ENCODE data around the gene ROBO1. TPM values are rescaled to one million over a fixed set of nuclear protein-coding genes. Genes with fewer than 3 reads are reported as not detected.

Gene ROBO1
- total RNA-seq, 1 donor from 2014 or later, result 182 TPM

DNA sequence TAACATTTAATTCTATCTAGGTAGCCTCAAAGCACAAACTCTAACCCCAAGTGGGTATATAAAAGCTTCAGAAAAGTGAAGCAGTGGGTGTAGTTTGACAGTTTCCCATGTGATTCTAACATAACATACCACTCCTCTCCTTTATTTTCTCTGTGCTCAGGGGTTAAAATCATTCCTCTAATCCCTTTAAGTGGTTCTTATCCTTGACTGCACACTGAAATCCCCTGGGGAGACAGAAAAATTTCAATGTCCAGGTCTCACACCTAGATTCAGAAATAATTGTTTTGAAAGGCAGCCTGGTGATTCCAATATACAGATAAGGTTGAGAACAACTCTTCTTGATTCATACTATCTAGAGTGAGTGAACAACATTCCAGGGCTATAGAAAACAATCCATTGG, 986.4 kb downstream of the ROBO1 start:
- no peaks in the 10 kb centered on the region for H3K27me3 Mint-ChIP-seq
- TF ChIP-seq, protein P1, sequence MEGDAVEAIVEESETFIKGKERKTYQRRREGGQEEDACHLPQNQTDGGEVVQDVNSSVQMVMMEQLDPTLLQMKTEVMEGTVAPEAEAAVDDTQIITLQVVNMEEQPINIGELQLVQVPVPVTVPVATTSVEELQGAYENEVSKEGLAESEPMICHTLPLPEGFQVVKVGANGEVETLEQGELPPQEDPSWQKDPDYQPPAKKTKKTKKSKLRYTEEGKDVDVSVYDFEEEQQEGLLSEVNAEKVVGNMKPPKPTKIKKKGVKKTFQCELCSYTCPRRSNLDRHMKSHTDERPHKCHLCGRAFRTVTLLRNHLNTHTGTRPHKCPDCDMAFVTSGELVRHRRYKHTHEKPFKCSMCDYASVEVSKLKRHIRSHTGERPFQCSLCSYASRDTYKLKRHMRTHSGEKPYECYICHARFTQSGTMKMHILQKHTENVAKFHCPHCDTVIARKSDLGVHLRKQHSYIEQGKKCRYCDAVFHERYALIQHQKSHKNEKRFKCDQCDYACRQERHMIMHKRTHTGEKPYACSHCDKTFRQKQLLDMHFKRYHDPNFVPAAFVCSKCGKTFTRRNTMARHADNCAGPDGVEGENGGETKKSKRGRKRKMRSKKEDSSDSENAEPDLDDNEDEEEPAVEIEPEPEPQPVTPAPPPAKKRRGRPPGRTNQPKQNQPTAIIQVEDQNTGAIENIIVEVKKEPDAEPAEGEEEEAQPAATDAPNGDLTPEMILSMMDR (conservative IDR thresholded peaks at IDR 0.05), result no peak
- H3K4me3 Mint-ChIP-seq, result no peak overlapping the region
- peaks cover 19% of the 10 kb centered on the region for H3K9me3 Mint-ChIP-seq
- DNase-seq (ENCODE audit: extremely low spot score, unreplicated experiment), result no peak
- peaks cover 6% of the 10 kb centered on the region for H3K4me1 Mint-ChIP-seq (ENCODE audit: unreplicated experiment)
- H3K27ac Mint-ChIP-seq, result no peak overlapping the region
- peaks cover 22% of the 10 kb centered on the region for H3K36me3 Mint-ChIP-seq

GRCh38 chr3:78765671-78766485, 1001.9 kb downstream of the ROBO1 start:
- peaks cover 15% of the 10 kb centered on the region for H3K27me3 Mint-ChIP-seq

GRCh38 chr3:78764634-78765033, 1003.2 kb downstream of the ROBO1 start:
- TF ChIP-seq, protein P1 (conservative IDR thresholded peaks at IDR 0.05), result no peak
- Mint-ChIP-seq H3K4me1 (ENCODE audit: unreplicated experiment) (peaks cover 9% of the 10 kb centered on the region), H3K9me3 (peaks cover 13% of the 10 kb centered on the region), H3K36me3 (peaks cover 14% of the 10 kb centered on the region), H3K27ac (no peak overlapping the region), H3K27me3 (peaks cover 11% of the 10 kb centered on the region), H3K4me3 (no peak overlapping the region)
- no peak for DNase-seq (ENCODE audit: extremely low spot score, unreplicated experiment)

More at GRCh38 chr3:78765671-78766485, 1001.9 kb downstream of the ROBO1 start:
- DNase-seq (ENCODE audit: extremely low spot score, unreplicated experiment), result no peak
- Mint-ChIP-seq H3K36me3 (peaks cover 19% of the 10 kb centered on the region), H3K4me3 (no peak overlapping the region), H3K9me3 (peaks cover 21% of the 10 kb centered on the region), H3K27ac (no peak overlapping the region), H3K4me1 (ENCODE audit: unreplicated experiment) (peaks cover 9% of the 10 kb centered on the region)
- TF ChIP-seq, protein P1 (conservative IDR thresholded peaks at IDR 0.05), result no peak

DNA sequence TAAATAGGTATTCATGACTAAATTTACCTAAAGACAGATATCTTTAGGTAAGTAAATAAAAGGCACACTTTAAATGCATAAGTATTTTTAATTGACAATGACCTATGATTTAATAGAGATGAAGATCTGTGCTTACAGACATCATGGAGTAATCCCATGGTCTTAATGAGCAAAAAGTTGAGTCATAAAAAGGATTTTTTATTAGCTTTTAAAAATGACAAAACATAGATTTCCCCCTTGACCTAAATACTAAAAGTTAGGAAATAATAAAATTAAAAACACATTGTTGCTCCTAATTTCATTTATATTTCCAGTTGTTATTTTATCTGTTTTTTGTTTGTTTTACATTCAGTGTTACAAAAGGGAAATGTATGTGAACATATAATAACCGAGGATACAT, 1005.7 kb downstream of the ROBO1 start:
- Mint-ChIP-seq H3K4me1 (ENCODE audit: unreplicated experiment) (peaks cover 17% of the 10 kb centered on the region), H3K9me3 (no peaks in the 10 kb centered on the region), H3K27ac (no peak overlapping the region), H3K36me3 (peaks cover 8% of the 10 kb centered on the region), H3K4me3 (no peak overlapping the region), H3K27me3 (no peaks in the 10 kb centered on the region)
- TF ChIP-seq, protein P1 (conservative IDR thresholded peaks at IDR 0.05), result no peak
- no peak for DNase-seq (ENCODE audit: extremely low spot score, unreplicated experiment)

- no peaks in the 10 kb centered on the region for H3K27me3 Mint-ChIP-seq
- no peak overlapping the region for H3K27ac Mint-ChIP-seq
- H3K4me1 Mint-ChIP-seq (ENCODE audit: unreplicated experiment), result peaks cover 12% of the 10 kb centered on the region
- TF ChIP-seq, protein P1 (conservative IDR thresholded peaks at IDR 0.05), result no peak
- H3K4me3 Mint-ChIP-seq, result no peak overlapping the region
- no peak for DNase-seq (ENCODE audit: extremely low spot score, unreplicated experiment)
- no peaks in the 10 kb centered on the region for H3K9me3 Mint-ChIP-seq
- H3K36me3 Mint-ChIP-seq, result peaks cover 8% of the 10 kb centered on the region
Measured at GRCh38 chr3:78761126-78761525, 1006.7 kb downstream of the ROBO1 start.
